ENCODE measurements around the gene BCL2.

- TF ChIP-seq CTCF (IDR thresholded peaks at IDR 0.05) (no peak), EZH2 (IDR thresholded peaks at IDR 0.05) (no peak), EZH2phosphoT487 (IDR thresholded peaks at IDR 0.05) (no peak)
Observed at GRCh38 chr18:63187791-63188460, 131.6 kb downstream of the BCL2 start.
